Thymus (tissue), 11 donors: ENCODE data around the gene COBL. TPM values are rescaled to one million over a fixed set of nuclear protein-coding genes. Genes with fewer than 3 reads are reported as not detected.

Experiments
- DNase-seq, 9 donors: peaks; one replicate each; pipeline ENCODE4 v3.0.0-alpha.2; 2013; ENCODE audit warnings: low spot score in 9 of 9, low read depth in 6 of 9, missing footprints in 1 of 9
- H3K27ac ChIP-seq, 2 donors: one replicate each; pipeline ENCODE4 v1.5.1; 2013; ENCODE audit warnings: control low read depth in 1 of 2, low read depth in 1 of 2, low read length in 1 of 2, mild to moderate bottlenecking in 1 of 2, moderate library complexity in 1 of 2
- H3K27me3 ChIP-seq, 2 donors: one replicate each; pipeline ENCODE4 v1.5.1; 2013; ENCODE audit warnings: low read length in 1 of 2; ENCODE audit not compliant: control insufficient read depth in 2 of 2, insufficient read depth in 1 of 2
- H3K36me3 ChIP-seq, 2 donors: one replicate each; pipeline ENCODE4 v1.5.1; 2013; ENCODE audit warnings: low read length in 1 of 2, mild to moderate bottlenecking in 1 of 2, moderate library complexity in 1 of 2; ENCODE audit not compliant: control insufficient read depth in 2 of 2, insufficient read depth in 2 of 2
- H3K4me1 ChIP-seq, 2 donors: one replicate each; pipeline ENCODE4 v1.5.1; 2013; ENCODE audit warnings: low read length in 2 of 2; ENCODE audit not compliant: control insufficient read depth in 2 of 2, insufficient read depth in 2 of 2
- H3K4me3 ChIP-seq, 2 donors: one replicate each; pipeline ENCODE4 v1.5.1; 2013; ENCODE audit warnings: low read length in 2 of 2, control low read depth in 1 of 2, mild to moderate bottlenecking in 1 of 2
- H3K9me3 ChIP-seq, 2 donors: one replicate each; pipeline ENCODE4 v1.5.1; 2013; ENCODE audit warnings: low read length in 1 of 2, mild to moderate bottlenecking in 1 of 2; ENCODE audit not compliant: control insufficient read depth in 2 of 2, insufficient read depth in 1 of 2
- WGBS: extraction: QIAGEN DNeasy Blood & Tissue Kit; methylation state at CpG from one replicate; pipeline ENCODE4 v1.1.7; 2013; 5-methylcytosine and 5-hydroxymethylcytosine counted together
- polyA plus RNA-seq: library from polyadenylated mRNA; stranded (reverse); fragments of 200-250 nt; gene quantifications from one replicate; pipeline ENCODE4 v1.2.3, GENCODE V29; 2013
- total RNA-seq: library from RNA; stranded (reverse); fragments of 120-200 nt; gene quantifications from one replicate; pipeline ENCODE4 v1.2.4, GENCODE V29; 2013
- donor health status: healthy.

COBL gene
- total and polyA plus RNA-seq, 2 donors, result 0.66 to 2.0 TPM

DNA sequence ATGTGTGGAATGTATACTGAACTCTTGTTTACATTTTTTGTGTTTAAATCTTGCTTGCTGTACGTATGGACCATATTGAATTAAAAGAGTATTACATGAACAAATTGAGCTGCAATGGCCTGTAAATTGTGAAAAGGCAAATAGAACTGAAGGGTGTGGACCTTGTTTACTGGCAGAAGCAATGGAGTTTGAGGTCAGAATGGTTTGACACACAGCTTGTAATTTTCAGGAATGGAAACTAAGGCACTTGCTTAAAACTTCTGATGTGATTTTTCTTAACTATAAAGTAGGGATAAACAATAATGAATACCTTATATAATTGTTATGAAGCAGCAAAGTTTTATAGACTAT is 33.9 kb upstream of the COBL start:
- no peak for DNase-seq
- WGBS, result 87% methylated on average over 1 of the region's 1 CpG

GRCh38 chr7:51349820-51350545 is 33.4 kb upstream of the COBL start:
- no peak overlapping the region for H3K27ac ChIP-seq
- no peaks in the 10 kb centered on the region for H3K4me1 ChIP-seq
- WGBS, result 93% methylated on average over 8 of the region's 8 CpGs
- H3K4me3 ChIP-seq, result no peak overlapping the region
- H3K27me3 ChIP-seq, result no peaks in the 10 kb centered on the region
- DNase-seq, result no peak
- no peaks in the 10 kb centered on the region for H3K36me3 ChIP-seq
- H3K9me3 ChIP-seq, result no peaks in the 10 kb centered on the region

More for the DNA sequence above, 33.9 kb upstream of the COBL start:
- Histone ChIP-seq H3K27ac (no peak overlapping the region), H3K4me3 (no peak overlapping the region), H3K27me3 (no peaks in the 10 kb centered on the region), H3K4me1 (no peaks in the 10 kb centered on the region), H3K9me3 (no peaks in the 10 kb centered on the region), H3K36me3 (no peaks in the 10 kb centered on the region)

DNA sequence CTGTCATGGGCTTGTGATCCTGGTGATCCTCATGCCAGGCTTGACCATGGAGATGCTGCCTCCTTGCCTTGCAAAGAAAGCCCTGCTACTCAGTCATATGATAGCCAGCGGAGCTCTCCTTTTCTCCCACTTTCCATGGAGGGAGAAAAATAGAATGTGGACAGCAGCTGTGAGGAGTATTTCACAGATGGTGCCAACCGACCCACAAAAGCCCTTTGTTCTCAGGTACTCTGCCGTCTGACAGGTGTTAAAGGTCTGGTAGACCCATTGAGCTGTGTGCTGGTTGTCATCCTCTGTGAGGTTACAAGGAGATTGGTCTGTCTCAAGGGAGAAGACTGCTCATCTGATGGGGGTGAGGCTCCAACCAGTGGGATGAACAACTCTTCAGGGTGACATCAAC is 29.5 kb upstream of the COBL start:
- Histone ChIP-seq H3K4me1 (no peaks in the 10 kb centered on the region), H3K36me3 (no peaks in the 10 kb centered on the region), H3K4me3 (no peak overlapping the region), H3K27me3 (no peaks in the 10 kb centered on the region), H3K9me3 (no peaks in the 10 kb centered on the region), H3K27ac (no peak overlapping the region)
- WGBS, result 67% methylated on average over 3 of the region's 3 CpGs
- DNase-seq, result no peak

- no peak for DNase-seq
- Histone ChIP-seq H3K9me3 (no peaks in the 10 kb centered on the region), H3K4me1 (no peaks in the 10 kb centered on the region), H3K4me3 (no peak overlapping the region), H3K27me3 (no peaks in the 10 kb centered on the region), H3K27ac (no peak overlapping the region), H3K36me3 (no peaks in the 10 kb centered on the region)
- WGBS, result 96% methylated on average over 6 of the region's 6 CpGs
Observed at GRCh38 chr7:51344406-51345138, 28.0 kb upstream of the COBL start.

DNA sequence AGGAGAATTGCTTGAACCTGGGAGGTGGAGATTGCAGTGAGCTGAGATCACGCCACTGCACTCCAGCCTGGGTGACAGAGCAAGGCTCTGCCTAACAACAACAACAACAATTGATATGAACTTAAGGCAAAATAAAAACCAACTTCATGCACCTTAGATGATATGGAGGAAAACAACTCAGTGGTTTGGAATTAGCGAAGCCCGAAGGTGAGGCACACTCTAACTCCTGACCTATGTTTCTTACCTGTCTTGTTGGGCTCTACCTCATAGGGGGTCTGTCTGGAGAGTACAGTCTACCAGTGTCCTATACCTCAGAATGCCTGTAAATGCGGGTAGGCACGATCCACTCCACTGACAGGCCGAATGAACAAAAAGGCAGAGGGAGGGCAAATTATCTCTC is 24.3 kb upstream of the COBL start:
- no peaks in the 10 kb centered on the region for H3K4me1 ChIP-seq
- no peaks in the 10 kb centered on the region for H3K9me3 ChIP-seq
- no peak for DNase-seq
- WGBS, result 98% methylated on average over 6 of the region's 6 CpGs
- H3K4me3 ChIP-seq, result no peak overlapping the region
- H3K36me3 ChIP-seq, result no peaks in the 10 kb centered on the region
- no peak overlapping the region for H3K27ac ChIP-seq
- no peaks in the 10 kb centered on the region for H3K27me3 ChIP-seq

DNA sequence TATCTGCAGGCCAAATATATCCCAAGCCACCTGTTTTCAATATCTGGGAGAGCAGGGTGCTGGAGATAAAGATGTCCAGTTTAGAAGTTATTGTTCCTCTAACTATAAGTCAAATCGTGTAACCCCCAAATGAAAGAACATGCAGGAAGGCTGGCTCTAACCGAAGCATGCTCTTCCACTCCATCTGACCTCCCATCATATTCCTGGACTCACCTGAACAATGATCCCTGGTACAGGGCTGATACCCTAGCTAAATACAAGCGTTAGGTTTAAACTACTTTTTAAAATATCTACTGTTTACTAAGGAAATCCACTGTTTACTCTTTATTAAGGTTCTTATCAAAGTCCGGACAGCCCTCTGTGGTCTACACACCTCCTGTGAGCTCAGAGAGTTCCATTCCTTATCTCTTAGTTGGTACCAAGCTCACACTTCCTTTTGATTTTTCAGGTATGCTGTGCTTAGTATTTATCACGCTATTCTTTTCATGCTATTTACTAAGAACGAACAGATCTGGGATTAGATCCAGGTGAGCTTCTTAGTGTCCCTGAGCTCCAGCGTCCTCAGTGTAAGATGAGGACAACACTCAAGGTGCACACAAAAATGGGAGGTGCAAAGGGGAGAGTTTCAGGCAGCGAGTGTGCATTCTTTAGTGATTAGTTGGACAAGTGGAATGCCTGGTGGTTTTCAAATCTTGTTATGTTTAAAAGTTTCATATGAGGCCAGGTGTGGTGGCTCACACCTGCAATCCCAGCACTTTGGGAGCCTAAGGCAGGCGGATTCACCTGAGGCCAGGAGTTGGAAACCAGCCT is 23.6 kb upstream of the COBL start:
- H3K27ac ChIP-seq, result no peak overlapping the region
- DNase-seq, result no peak
- no peaks in the 10 kb centered on the region for H3K27me3 ChIP-seq
- H3K9me3 ChIP-seq, result no peaks in the 10 kb centered on the region
- no peaks in the 10 kb centered on the region for H3K36me3 ChIP-seq
- H3K4me1 ChIP-seq, result no peaks in the 10 kb centered on the region
- WGBS, result 67% methylated on average over 9 of the region's 9 CpGs
- H3K4me3 ChIP-seq, result no peak overlapping the region

- Histone ChIP-seq H3K9me3 (no peaks in the 10 kb centered on the region), H3K4me1 (no peaks in the 10 kb centered on the region), H3K4me3 (no peak overlapping the region), H3K27me3 (no peaks in the 10 kb centered on the region), H3K36me3 (no peaks in the 10 kb centered on the region), H3K27ac (no peak overlapping the region)
- no peak for DNase-seq
- WGBS, result over 99% methylated on average over 2 of the region's 2 CpGs
Observed at GRCh38 chr7:51335057-51335456, 18.4 kb upstream of the COBL start.

GRCh38 chr7:51329696-51330263 is 13.2 kb upstream of the COBL start:
- WGBS, result 90% methylated on average over 4 of the region's 4 CpGs
- peaks cover 0 to 14% of the 10 kb centered on the region in 2 donors for H3K27me3 ChIP-seq
- no peaks in the 10 kb centered on the region for H3K36me3 ChIP-seq
- no peak overlapping the region for H3K4me3 ChIP-seq
- no peaks in the 10 kb centered on the region for H3K4me1 ChIP-seq
- H3K9me3 ChIP-seq, result no peaks in the 10 kb centered on the region
- H3K27ac ChIP-seq, result no peak overlapping the region
- no peak for DNase-seq

DNA sequence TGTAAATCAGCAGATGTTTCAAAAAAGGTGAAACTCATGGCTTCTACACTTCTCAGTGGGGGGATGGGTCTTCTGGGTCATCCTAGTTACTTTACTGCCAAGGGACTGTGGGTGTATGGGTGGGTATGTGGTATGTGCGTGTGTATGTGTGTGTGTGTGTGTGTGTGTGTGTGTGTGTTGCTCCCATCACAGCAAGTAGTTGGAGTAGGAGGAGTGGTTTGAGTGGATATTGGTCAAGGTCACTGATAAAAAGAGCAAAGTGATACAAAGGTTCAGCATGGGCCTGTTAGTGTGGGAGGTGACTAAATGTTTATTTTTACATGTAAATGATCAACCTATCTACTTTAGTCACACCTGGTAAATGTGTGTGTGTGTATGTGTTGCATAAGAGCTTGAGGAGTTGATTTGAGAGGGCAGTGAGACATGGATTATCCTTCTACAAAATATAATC is 11.8 kb upstream of the COBL start:
- DNase-seq, result no peak
- H3K27ac ChIP-seq, result no peak overlapping the region
- no peaks in the 10 kb centered on the region for H3K9me3 ChIP-seq
- 83% methylated on average over 1 of the region's 1 CpG for WGBS
- no peak overlapping the region for H3K4me3 ChIP-seq
- H3K36me3 ChIP-seq, result no peaks in the 10 kb centered on the region
- peaks cover 0 to 4% of the 10 kb centered on the region in 2 donors for H3K4me1 ChIP-seq
- H3K27me3 ChIP-seq, result peaks cover 0 to 14% of the 10 kb centered on the region in 2 donors
